ENCODE results near the gene MAPK8.

- TF ChIP-seq CTCF (IDR thresholded peaks at IDR 0.05) (no peak), POLR2A (IDR thresholded peaks at IDR 0.05) (no peak)
These were observed 169.4 kb downstream of the MAPK8 start for GRCh38 chr10:48475943-48476278.
